K562 (cell line): ENCODE results near the gene FANCG. TPM values are rescaled to one million over a fixed set of nuclear protein-coding genes. Genes with fewer than 3 reads are reported as not detected.
A peak's percentile ranks its signal among the peaks of the same experiment; 100 is the strongest.

Experiments
- BRF2 ChIP-seq: IDR thresholded peaks from 3 replicates; pipeline ENCODE4 v1.6.1; 2011; ENCODE audit warnings: borderline replicate concordance, mild to moderate bottlenecking; ENCODE audit not compliant: insufficient read length, insufficient read depth
- CBFA2T3 ChIP-seq: fragments of 450-650 bp; IDR thresholded peaks from 2 replicates; pipeline ENCODE4 v1.6.1; 2017
- CREB1 ChIP-seq, 2 experiments: sonication (generic) in 1 of 2; formaldehyde crosslinking in 1 of 2; IDR thresholded peaks; 2 replicates each; pipeline versions ENCODE4 v1.6.1 to v1.8.0; 2012 to 2022; ENCODE audit warnings: inconsistent platforms in 1 of 2, mild to moderate bottlenecking in 1 of 2, missing genetic modification reagents in 1 of 2, moderate library complexity in 1 of 2
- CUX1 ChIP-seq: fragments of 200-800 bp; sonication (Bioruptor generic); IDR thresholded peaks from 2 replicates; pipeline ENCODE4 v1.6.1; 2016; ENCODE audit warnings: missing genetic modification characterization, missing compliant biosample characterization
- ELF1 ChIP-seq: fragments of 200-800 bp; sonication (Bioruptor generic); IDR thresholded peaks from 2 replicates; pipeline ENCODE4 v1.6.1; 2016; ENCODE audit warnings: missing genetic modification characterization, missing compliant biosample characterization
- ESRRB ChIP-seq: fragments of 250-450 bp; sonication (Bioruptor Pico); IDR thresholded peaks from 2 replicates; pipeline ENCODE4 v1.5.0; 2020; ENCODE audit warnings: mild to moderate bottlenecking, moderate library complexity, borderline replicate concordance
- FOXJ2 ChIP-seq: fragments of 200-800 bp; sonication (Bioruptor generic); IDR thresholded peaks from 2 replicates; pipeline ENCODE4 v1.6.1; 2016; ENCODE audit warnings: missing genetic modification characterization, missing compliant biosample characterization
- GMEB1 ChIP-seq: fragments of 250-450 bp; sonication (Bioruptor Pico); IDR thresholded peaks from 2 replicates; pipeline ENCODE4 v1.4.0; 2020; ENCODE audit warnings: mild to moderate bottlenecking
- MCM3 ChIP-seq: fragments of 450-650 bp; IDR thresholded peaks from 2 replicates; pipeline ENCODE4 v1.6.1; 2016
- MCM5 ChIP-seq: fragments of 450-650 bp; IDR thresholded peaks from 2 replicates; pipeline ENCODE4 v1.6.1; 2016; ENCODE audit warnings: low read depth
- NFE2 ChIP-seq: IDR thresholded peaks from 2 replicates; pipeline ENCODE4 v1.6.1; 2014; ENCODE audit warnings: antibody characterized with exemption, low read depth
- RBM34 ChIP-seq: fragments of 200-400 bp; formaldehyde crosslinking; IDR thresholded peaks from 2 replicates; pipeline ENCODE4 v1.6.1; 2018; ENCODE audit warnings: low read length, borderline replicate concordance; ENCODE audit not compliant: insufficient read depth
- SMC3 ChIP-seq: conservative IDR thresholded peaks from 2 replicates; pipeline ENCODE4 v1.6.1; 2011; ENCODE audit warnings: low read depth, low read length, improper control_type of control experiment; ENCODE audit not compliant: insufficient read depth
- TARDBP ChIP-seq: fragments of 450-650 bp; IDR thresholded peaks from 2 replicates; pipeline ENCODE4 v1.6.1; 2016
- ZBTB5 ChIP-seq: fragments of 450-650 bp; IDR thresholded peaks from 2 replicates; pipeline ENCODE4 v1.6.1; 2017; ENCODE audit warnings: antibody characterized with exemption
- ZBTB7A ChIP-seq: IDR thresholded peaks from 2 replicates; pipeline ENCODE4 v1.6.1; 2011; ENCODE audit warnings: low read depth, mild to moderate bottlenecking, low read length, moderate library complexity, borderline replicate concordance; ENCODE audit not compliant: control insufficient read depth
- ZNF41 ChIP-seq: fragments of 250-450 bp; sonication (Bioruptor Pico); conservative IDR thresholded peaks from 2 replicates; pipeline ENCODE4 v1.4.0; 2020; ENCODE audit warnings: mild to moderate bottlenecking
- polyA plus RNA-seq, 8 experiments: library from polyadenylated mRNA; depleted of rRNA in 4 of 8; stranded (reverse) in 5 of 8; unstranded in 3 of 8; fragments of >200 nt; fragmentation: Nextera tagmentation in 2 of 8; fragmentation: Illumina TruSeq in 1 of 8; extraction: Ambion mirVana in 2 of 8; extraction: Trizol in 1 of 8; gene quantifications; 2 replicates each; pipeline versions ENCODE4 v1.2.1 to v1.2.3, GENCODE V29; 2011 to 2014; ENCODE audit warnings: inconsistent platforms in 1 of 8, missing spikeins in 1 of 8
- total RNA-seq, 7 experiments: library from RNA; depleted of rRNA in 6 of 7; stranded (reverse); fragments of >200 nt in 6 of 7; fragmentation: Illumina TruSeq in 2 of 7; extraction: Trizol in 2 of 7; gene quantifications; 2 replicates each; pipeline versions ENCODE4 v1.2.1 to v1.2.3, GENCODE V29; 2011 to 2021; ENCODE audit warnings: low replicate concordance in 1 of 7

Gene FANCG
- total and polyA plus RNA-seq, 9 of the 15 experiments (the other 6 are each of a cell fraction or from before 2014, with no cell fraction given), result 7.5 to 43.9 (median 31.0) TPM

- TF ChIP-seq ZBTB5, result no peak
- peak; percentile 35; the same call in 1 of the 2 replicates for TF ChIP-seq CREB1 (IDR thresholded peaks at IDR 0.05)
- TF ChIP-seq CREB1 (CRISPR knock-in tag; IDR thresholded peaks at IDR 0.05), result 0 out of 2 replicates have a peak, but pooled peaks have one; percentile 34
- TF ChIP-seq ELF1 (tag), result no peak
- no peak for TF ChIP-seq ZNF41 (CRISPR knock-in tag)
- no peak for TF ChIP-seq SMC3
- no peak for TF ChIP-seq RBM34
- TF ChIP-seq NFE2, result no peak
- no peak for TF ChIP-seq MCM5
- TF ChIP-seq MCM3, result no peak
- TF ChIP-seq CUX1 (CRISPR knock-in tag), result no peak
- no peak; the same call in 1 of the 2 replicates for TF ChIP-seq CBFA2T3
- no peak for TF ChIP-seq GMEB1
- no peak for TF ChIP-seq FOXJ2 (tag)
- no peak for TF ChIP-seq BRF2
- TF ChIP-seq ZBTB7A, result peak; percentile 38; the same call in 1 of the 2 replicates
- no peak for TF ChIP-seq ESRRB (CRISPR knock-in tag)
- no peak for TF ChIP-seq TARDBP
These were observed 36.2 kb upstream of the FANCG start, which contains the start of gene ATOSB (continued) for GRCh38 chr9:35115680-35116538.
